Tibial artery (tissue), 4 donors: Measurements from ENCODE around the gene ATF6.

Experiments
- DNase-seq, 2 donors: peaks; one replicate each; pipeline ENCODE4 v3.0.0-alpha.2; 2019
- H3K27ac ChIP-seq, 2 donors: fragments of 200-600 bp; sonication (generic) in 1 of 2; 1 replicate in 1 of 2; 2 replicates in 1 of 2; pipeline ENCODE4 v1.5.1; 2018 to 2019; ENCODE audit warnings: mild to moderate bottlenecking in 1 of 2
- H3K27me3 ChIP-seq, 2 donors: fragments of 200-600 bp; sonication (generic) in 1 of 2; one replicate each; pipeline versions ENCODE4 v1.5.1 to v1.6.0; 2016 to 2019
- H3K36me3 ChIP-seq, 3 donors: fragments of 200-600 bp; sonication (generic) in 2 of 3; one replicate each; pipeline ENCODE4 v1.5.1; 2016 to 2019; ENCODE audit warnings: mild to moderate bottlenecking in 2 of 3
- H3K4me1 ChIP-seq, 4 donors: fragments of 200-600 bp; sonication (generic) in 2 of 4; 1 replicate in 3 of 4; 2 replicates in 1 of 4; pipeline ENCODE4 v1.5.1; 2016 to 2019
- H3K4me3 ChIP-seq, 2 donors: fragments of 200-600 bp; sonication (generic) in 1 of 2; 1 replicate in 1 of 2; 2 replicates in 1 of 2; pipeline ENCODE4 v1.5.1; 2018 to 2019; ENCODE audit warnings: mild to moderate bottlenecking in 2 of 2
- H3K9me3 ChIP-seq, 3 donors: fragments of 200-600 bp; sonication (generic) in 1 of 3; one replicate each; pipeline ENCODE4 v1.5.1; 2016 to 2019
- CTCF ChIP-seq, 2 experiments: fragments of 200-600 bp in 1 of 2; fragments of 450-650 bp in 1 of 2; IDR thresholded peaks; one replicate each; pipeline ENCODE4 v1.5.1; 2017 to 2019; ENCODE audit warnings: antibody characterized with exemption in 2 of 2, mild to moderate bottlenecking in 1 of 2, moderate library complexity in 1 of 2
- intact Hi-C: fragments of 100-400 bp; cut with DNase I; formaldehyde crosslinking; loops from one replicate; pipeline ENCODE4 v1.15.0; 2023; ENCODE audit warnings: low total_unique reads

Gene ATF6

GRCh38 chr1:161816201-161816600, 50.1 kb downstream of the ATF6 start:
- H3K4me3 ChIP-seq, result no peak overlapping the region
- no peak for DNase-seq
- intact Hi-C loops, result no loop called here
- no peak for TF ChIP-seq CTCF (IDR thresholded peaks at IDR 0.05)
- peaks cover 0 to 7% (median 0%) of the 10 kb centered on the region in 4 donors for H3K4me1 ChIP-seq
- no peaks in the 10 kb centered on the region for H3K27me3 ChIP-seq
- no peak overlapping the region for H3K27ac ChIP-seq
- H3K9me3 ChIP-seq, result no peaks in the 10 kb centered on the region
- H3K36me3 ChIP-seq, result peaks cover 18 to 24% (median 19%) of the 10 kb centered on the region in 3 donors

- H3K9me3 ChIP-seq, result no peaks in the 10 kb centered on the region
- H3K4me3 ChIP-seq, result no peak overlapping the region
- peaks cover 18 to 34% (median 22%) of the 10 kb centered on the region in 3 donors for H3K36me3 ChIP-seq
- no peaks in the 10 kb centered on the region for H3K27me3 ChIP-seq
- H3K27ac ChIP-seq, result no peak overlapping the region
- intact Hi-C loops, result no loop called here
- no peak for TF ChIP-seq CTCF (IDR thresholded peaks at IDR 0.05)
- no peak for DNase-seq
- peaks cover 0 to 7% (median 0%) of the 10 kb centered on the region in 4 donors for H3K4me1 ChIP-seq
Measured at GRCh38 chr1:161817176-161817730, 51.1 kb downstream of the ATF6 start.

- Histone ChIP-seq H3K27me3 (no peaks in the 10 kb centered on the region), H3K36me3 (peaks cover 18 to 46% (median 34%) of the 10 kb centered on the region in 3 donors), H3K27ac (no peak overlapping the region), H3K4me3 (no peak overlapping the region), H3K9me3 (no peaks in the 10 kb centered on the region), H3K4me1 (peaks cover 0 to 7% (median 0%) of the 10 kb centered on the region in 4 donors)
- intact Hi-C loops, result no loop called here
- DNase-seq, result no peak
- no peak for TF ChIP-seq CTCF (IDR thresholded peaks at IDR 0.05)
Measured at GRCh38 chr1:161820914-161821313, 54.8 kb downstream of the ATF6 start.

DNA sequence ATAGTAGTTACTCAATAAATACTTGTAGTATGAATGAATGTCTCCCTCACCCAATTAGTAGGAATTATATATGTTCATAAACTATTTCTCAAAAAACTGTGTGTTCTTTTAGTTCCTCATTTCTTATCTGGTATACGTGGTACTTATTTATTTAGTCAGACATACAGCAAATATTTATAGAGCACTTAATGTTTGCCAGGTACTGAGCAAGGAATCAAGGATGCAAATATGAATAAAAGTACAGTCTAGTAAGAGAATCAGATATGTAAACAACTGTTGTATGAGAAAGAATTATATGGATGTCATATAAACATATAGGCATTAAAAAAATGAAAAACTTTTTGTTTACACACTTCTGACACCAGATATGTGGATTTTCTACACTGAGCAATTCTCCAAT, 58.5 kb downstream of the ATF6 start:
- no peaks in the 10 kb centered on the region for H3K27me3 ChIP-seq
- intact Hi-C loops, result no loop called here
- H3K36me3 ChIP-seq, result peaks cover 20 to 39% (median 33%) of the 10 kb centered on the region in 3 donors

DNA sequence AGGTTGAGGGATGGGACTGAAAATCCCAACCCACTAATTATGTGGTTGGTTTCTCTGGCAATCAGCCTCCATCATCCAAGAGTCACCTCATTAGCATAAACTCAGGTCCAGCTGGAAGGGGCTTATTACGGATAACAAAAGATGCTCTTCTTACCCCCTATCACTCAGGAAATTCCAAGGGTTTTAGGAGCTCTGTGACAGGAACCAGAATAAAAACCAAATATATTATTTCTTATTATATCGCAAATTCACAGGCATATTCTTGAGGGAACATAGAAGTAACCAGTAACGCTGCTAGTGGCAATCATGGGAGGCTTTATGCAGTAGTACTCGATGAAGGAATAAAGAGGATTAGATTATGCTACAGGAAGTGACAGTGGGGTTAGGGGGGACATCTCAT, 59.7 kb downstream of the ATF6 start:
- TF ChIP-seq CTCF (IDR thresholded peaks at IDR 0.05), result no peak
- Histone ChIP-seq H3K9me3 (no peaks in the 10 kb centered on the region), H3K4me3 (no peak overlapping the region), H3K4me1 (no peaks in the 10 kb centered on the region), H3K27ac (no peak overlapping the region), H3K36me3 (peaks cover 14 to 27% (median 23%) of the 10 kb centered on the region in 3 donors), H3K27me3 (no peaks in the 10 kb centered on the region)
- DNase-seq, result no peak
- intact Hi-C loops, result no loop called here

More for the DNA sequence above, 58.5 kb downstream of the ATF6 start:
- DNase-seq, result no peak
- Histone ChIP-seq H3K4me1 (no peaks in the 10 kb centered on the region), H3K4me3 (no peak overlapping the region), H3K9me3 (no peaks in the 10 kb centered on the region), H3K27ac (no peak overlapping the region)
- TF ChIP-seq CTCF (IDR thresholded peaks at IDR 0.05), result no peak

- Histone ChIP-seq H3K27me3 (no peaks in the 10 kb centered on the region), H3K36me3 (peaks cover 14 to 20% (median 16%) of the 10 kb centered on the region in 3 donors), H3K4me3 (no peak overlapping the region), H3K4me1 (no peaks in the 10 kb centered on the region), H3K9me3 (no peaks in the 10 kb centered on the region), H3K27ac (no peak overlapping the region)
- no peak for DNase-seq
- intact Hi-C loops, result no loop called here
- TF ChIP-seq CTCF (IDR thresholded peaks at IDR 0.05), result no peak
Measured at GRCh38 chr1:161826478-161826877, 60.4 kb downstream of the ATF6 start.
